HG03175 (cell line): Measurements from ENCODE around the gene MOCS3.
"Not testable (repeated sequence)": the region's sequence is repeated elsewhere in the genome, so short reads cannot be mapped to it uniquely, and the experiment has no call there.

Source experiments
- ATAC-seq: cut with Tn5 transposase; IDR thresholded peaks from one replicate; pipeline ENCODE4 v1.9.1; 2021; ENCODE audit warnings: mild to moderate bottlenecking, moderate library complexity; ENCODE audit not compliant: unreplicated experiment

Gene MOCS3

DNA sequence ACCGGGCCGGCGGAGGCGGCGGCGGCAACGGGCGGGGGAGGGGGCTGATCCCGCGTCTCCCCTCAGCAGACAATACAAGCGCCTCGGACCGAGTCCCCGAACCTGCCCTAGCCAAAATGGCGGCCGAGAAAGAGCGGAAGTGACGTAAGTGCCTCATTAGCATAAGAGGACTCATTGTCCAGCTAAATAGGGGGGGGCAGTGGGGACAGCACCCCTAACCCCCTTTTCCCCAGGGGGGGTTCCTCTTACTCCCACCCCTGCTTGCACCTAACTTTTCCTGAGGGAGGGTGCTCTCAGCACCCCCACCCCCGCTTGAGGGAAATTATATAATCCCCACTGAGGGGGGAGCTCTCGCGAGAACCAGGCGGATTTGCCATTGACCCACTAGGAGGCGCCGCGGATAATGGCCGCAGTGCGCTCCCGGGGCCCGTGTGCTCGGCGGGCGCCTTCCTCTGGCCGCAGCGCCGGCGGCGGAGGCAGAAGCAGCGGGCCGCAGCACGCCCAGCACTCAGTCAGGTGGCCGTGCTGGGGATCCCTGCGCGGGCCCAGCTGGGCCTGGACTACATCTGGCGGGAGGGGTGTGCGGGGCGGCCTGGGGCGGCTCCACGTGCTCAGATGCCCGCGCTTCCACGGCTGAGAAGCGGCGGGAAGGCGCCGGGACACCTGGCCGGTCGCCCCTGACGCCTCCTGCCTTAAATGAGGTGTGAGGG, 27.2 kb upstream of the MOCS3 start, which contains the start of gene ADNP:
ADNP (minus strand) TSS at position 132 of the 710 bp plus-strand sequence. CDS start 27,441 bp downstream, outside the sequence.
- ATAC-seq = peak; percentile 57

DNA sequence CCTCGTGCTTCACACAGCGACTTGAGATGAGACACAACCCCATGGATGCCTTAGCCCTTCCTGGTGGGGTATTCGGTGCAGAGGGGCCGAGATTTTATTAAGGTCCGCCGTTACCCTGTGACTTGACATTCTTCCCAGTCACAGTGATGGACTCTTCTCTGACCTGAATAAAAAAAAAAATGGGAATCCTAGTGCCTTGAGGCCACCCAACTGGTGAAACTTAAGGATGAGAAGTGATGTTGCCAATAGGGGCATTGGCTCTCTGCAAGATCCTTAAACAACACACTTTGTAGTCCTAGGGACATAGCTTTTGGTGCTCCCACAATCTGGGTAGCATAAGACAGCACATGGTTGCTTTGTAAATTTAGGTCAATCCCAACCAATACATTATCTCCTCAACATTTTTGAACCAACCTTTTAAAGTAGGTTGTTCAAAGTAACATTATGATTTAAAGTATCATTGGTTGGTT, 26.6 kb upstream of the MOCS3 start:
- no peak for ATAC-seq

DNA sequence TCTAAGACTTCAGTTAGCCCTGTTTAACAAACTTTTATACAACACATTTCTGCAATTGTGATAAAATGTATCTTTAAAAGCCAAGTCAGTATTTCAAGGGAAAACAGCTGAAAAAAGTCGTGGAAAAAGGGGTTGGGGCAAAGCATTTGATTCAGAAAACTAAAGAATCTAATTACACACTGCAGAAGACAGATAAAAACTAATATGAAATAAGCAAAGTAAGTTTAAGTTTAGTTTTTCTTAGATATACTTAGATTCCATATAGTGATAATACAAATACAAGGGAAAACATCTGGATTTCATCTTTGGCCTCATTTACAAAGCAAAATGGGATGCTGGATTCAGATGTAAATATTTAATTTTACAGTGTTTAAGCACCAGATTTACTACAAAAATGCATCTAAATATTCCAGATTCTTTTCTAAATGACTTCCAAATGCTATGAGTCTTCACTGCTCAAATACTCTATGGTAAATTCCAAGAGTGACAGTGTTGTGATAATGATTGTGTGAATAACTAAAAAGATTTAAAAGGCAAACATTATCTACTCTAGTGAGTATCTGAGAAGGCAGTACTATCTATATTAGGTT, 25.8 kb upstream of the MOCS3 start:
- ATAC-seq = no peak

DNA sequence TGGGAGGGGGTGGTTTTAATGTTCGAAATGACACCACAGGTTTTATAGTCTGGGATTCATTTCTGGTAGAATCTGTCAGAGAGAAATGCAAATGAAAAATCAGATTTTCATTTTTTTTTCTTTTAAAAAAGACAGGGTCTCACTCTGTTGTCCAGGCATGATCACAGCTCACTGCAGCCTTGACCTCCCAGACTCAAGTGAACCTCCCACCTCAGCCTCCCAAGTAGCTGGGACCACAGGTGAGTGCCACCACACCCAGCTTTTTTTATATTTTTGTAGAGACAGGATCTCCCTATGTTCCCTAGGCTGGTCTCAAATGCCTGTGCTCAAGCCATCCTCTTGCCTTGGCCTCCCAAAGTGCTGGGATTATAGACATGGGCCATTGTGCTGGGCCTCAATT, 25.0 kb upstream of the MOCS3 start:
- no peak for ATAC-seq

DNA sequence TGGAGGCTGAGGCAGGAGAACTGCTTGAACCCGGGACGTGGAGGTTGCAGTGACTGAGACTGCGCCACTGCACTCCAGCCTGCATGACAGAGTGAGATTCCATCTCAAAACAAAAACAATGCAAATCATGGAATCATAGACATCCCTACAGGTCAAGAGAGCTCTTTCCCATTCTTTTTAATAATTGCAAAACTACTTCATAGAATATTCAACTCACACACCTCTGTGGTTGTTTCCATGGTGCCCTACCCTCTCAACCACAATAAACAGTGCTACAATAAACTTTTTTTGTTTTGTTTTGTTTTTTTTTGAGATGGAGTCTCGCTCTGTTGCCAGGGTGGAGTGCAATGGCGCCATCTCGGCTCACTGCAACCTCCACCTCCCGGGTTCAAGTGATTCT, 15.5 kb upstream of the MOCS3 start:
- ATAC-seq = no peak

DNA sequence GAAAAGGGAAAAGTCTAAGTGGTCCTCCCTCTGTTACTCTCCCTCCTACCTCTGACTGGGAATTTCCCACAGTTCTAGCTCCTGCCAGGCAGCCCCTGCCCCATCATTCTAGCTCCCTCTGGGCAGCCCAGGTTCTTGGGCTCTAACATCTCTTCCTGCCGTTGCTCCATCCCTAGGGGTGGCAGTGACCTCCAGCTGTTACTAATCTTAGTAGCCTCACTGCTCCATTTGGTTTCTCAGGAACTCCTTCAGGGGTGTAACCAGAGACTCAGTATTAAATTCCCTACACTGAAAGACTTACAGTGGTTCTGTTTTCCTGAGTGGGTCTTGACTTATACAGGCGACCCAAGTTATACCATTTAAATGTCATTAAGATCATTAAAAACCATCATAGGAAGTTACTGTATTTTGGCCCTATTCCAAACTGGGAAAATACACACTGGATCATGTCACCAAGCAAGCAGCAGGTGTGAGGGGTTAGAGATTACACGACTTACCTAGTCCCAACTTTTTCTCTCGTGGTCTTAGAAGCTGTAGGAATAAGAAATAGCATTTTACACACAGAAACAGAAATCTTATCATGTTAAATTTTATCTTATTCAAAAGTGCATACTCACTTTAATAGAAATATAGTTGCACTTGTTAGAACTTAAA, 10.4 kb upstream of the MOCS3 start:
- ATAC-seq = no peak

DNA sequence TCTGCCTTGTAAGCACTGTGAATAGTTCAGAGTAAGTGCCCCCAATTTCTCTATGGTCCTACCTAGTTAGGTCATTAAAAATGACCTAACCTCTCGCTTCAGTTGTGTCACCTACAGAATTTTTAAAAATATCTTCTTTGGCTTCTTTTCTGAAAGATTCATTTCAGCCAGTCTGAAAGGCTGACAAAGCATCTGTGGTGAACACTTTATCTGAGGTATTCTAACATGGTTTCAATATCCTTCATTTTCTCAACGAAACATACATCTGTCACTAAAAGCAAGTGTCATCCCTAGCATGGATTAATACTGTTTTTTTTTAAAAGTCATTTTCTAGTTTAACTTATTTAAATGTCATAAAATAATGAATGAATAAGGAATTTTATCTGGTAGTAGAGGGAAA, 5.4 kb upstream of the MOCS3 start:
- ATAC-seq = no peak

DNA sequence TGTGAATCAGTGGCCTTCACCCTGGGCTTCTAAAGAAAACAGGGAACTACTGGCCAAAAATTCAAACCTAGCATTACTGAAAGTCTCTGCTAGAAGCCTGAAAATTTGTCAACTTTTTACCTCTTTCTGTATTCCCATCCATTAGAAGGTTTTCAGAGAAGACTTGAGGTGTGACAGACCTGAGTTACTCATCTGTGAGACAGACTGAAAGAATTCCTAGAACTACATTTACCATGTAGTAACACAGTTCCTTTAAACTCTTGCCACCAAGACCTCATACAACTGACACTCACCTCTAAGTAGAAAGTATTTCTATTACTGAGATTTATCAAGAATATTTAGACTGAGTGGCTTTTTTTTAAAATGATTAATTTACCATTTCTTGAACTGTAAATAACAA, 4.8 kb upstream of the MOCS3 start:
- no peak for ATAC-seq

DNA sequence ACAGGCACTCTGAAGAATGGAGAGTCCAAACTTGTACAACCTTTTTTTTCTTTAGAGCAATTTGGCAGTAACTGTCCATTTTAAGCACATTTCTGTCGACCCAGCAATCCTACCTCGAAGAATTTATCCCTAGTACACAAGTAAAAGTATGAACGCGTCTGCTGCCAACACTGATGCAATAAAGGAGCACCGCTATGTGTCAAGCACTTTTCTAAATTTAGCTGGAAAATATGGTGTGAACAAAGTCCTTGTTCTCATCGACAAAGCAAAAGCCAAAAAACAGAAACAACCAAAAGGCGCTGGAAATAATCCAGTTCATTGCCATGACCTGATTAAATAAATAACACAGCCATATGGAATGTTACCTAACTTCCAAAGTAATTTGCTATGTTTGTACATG, 1.3 kb upstream of the MOCS3 start:
- no peak for ATAC-seq

DNA sequence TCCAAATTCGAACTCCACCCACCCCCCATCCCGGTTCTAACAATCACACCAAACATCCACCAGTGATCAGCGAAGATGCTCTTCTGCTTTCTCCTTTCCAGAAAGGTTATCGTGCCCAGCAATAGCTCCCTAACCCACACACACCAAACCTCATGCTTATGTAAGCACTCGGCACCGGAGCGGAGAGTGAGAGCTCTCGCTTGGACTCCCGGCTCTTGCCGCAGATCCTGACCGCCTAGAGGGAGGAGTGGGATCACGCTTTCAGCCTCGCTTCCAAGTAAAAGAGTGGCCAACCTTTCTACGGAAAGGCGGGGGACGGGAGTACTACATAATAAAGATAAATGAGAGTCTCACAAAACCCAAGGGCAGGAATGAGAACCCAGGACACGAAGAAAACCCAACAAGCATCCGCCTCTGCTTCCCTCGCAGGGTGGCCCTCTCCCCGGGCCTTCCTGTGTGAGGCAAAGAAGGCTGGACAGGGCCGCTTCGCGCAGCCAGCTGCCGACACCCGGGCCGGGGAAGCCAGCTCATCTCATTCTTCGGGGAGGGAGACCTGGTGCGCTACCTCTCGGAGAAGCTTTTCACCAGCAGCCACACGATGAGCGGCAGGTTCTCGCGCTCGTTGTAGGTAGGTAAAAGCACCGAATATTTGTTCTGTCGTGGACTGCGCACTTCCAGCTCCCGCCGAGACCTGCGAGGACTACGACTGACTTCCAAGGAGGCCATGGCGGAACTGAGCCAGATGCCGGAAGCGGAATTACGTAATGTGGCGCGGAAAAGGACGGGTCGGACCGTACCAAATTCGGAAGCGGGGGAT, 612 bp upstream of the MOCS3 start, which contains the start of gene DPM1:
DPM1 (minus strand) TSS at position 735 of the 817 bp plus-strand sequence; CDS start at position 726, 9 bp downstream.
- ATAC-seq = peak; percentile 82

DNA sequence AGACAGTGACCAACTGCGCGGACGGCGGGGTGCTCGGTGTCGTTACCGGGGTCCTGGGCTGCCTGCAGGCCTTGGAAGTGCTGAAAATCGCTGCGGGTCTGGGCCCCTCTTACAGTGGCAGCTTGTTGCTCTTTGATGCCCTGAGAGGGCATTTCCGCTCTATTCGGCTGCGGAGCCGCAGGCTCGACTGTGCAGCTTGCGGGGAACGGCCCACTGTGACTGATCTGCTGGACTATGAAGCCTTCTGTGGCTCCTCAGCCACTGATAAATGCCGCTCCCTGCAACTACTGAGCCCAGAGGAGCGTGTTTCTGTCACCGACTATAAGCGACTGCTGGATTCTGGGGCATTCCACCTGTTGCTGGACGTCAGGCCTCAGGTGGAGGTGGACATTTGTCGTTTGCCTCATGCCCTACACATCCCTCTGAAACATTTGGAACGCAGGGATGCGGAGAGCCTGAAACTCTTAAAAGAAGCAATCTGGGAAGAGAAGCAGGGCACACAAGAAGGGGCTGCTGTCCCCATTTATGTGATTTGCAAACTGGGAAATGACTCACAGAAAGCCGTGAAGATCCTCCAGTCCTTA, 1.0 kb downstream of the MOCS3 start:
- ATAC-seq = no peak

DNA sequence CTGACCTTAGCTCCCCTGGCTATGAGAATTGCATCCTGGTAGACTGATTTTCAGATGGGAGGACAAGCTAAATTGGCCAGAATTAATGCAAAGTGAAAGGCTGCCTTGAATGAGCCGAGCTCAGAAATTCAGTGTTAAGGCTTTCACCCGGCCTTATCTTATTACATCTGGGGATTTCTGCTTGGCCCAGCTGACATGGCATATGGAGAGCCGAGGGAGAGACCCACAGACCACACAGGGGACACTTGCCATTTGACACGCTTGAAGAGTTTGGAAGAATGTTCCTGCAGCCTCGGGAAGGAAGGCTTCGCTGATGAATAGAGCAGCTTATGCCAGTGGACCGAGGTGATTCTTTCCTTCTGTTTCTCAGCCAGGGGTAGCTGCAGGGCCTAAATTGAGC, 9.0 kb downstream of the MOCS3 start:
- ATAC-seq = no peak

DNA sequence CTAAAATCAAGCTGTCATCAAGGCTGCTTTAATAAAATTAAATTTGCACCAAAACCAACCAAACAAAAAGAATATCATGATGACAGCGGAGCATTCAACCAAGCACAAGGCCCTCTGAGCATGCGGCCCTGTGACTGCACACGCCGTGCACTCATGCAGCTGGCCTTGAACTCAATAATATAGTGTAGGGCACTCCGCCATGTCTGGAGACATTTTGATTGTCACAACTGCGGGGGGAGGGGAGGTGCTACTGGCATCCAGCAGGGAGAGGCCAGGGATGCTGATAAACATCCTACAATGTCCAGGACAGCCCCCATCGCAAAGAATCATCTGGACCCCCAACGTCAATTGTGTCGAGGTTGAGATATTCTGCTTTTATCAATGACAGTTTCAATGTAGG, 9.7 kb downstream of the MOCS3 start:
- ATAC-seq = no peak

DNA sequence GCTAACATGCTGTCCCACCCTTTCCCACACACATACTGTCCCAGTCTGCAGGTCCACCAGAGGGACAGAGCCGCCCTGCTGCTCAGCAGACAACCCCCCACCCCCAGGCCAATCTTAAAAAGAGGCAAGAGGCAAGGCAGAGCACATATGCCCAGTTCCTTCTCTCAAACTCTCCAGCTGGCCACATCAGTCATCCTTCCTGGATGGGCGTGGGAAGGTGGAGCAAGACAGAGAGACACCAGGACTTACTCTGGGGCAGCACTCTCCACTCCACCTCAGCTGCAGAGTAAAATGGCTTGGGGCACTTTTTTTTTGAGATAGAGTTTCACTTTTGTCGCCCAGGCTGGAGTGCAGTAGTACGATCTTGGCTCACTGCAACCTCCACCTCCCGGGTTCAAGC, 10.8 kb downstream of the MOCS3 start:
- no peak for ATAC-seq

DNA sequence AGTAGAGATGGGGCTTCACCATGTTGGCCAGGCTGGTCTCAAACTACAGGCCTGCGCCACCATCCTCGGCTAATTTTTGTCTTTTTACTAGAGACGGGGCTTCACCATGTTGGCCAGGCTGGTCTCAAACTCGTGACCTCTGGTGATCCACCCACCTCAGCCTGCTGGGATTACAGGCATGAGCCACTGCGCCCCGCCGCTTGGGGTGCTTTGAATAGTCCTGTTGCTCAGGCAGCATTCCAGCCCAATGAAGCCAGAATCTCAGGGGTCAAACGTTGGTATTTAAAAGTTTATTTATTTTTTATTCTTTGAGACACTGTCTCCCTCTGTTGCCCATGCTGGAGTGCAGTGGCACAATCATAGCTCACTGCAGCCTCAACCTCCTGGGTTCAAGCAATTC, 11.3 kb downstream of the MOCS3 start:
- no peak for ATAC-seq

DNA sequence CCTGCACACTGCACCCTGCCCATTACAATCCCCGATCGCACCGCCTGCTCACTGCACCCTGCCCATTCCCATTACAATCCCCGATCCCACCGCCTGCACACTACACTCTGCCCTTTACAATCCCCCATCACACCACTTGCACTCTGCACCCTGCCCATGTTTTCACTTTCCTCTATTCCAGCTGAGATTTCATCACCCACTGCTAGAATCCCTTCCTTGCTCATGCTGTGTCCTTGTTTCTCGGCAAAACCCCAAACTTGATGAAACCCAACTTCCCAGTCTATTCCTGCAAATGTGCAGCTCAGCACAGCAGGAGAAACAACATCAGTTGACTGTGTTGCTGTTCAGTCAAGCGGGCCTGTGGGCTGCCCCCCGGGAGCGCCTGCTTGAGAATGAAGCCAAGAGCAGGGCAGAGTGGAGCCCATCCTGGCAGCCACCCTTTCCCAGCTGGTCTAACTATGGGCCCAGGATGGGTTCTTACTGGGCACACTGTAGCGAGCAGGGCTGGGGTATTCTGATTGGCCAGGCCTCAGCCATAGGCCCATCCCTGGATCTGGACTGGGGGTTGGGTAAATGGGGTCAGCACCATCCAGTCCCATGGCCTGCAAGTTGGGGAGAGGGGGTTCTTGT, 17.2 kb downstream of the MOCS3 start:
- ATAC-seq = no peak

DNA sequence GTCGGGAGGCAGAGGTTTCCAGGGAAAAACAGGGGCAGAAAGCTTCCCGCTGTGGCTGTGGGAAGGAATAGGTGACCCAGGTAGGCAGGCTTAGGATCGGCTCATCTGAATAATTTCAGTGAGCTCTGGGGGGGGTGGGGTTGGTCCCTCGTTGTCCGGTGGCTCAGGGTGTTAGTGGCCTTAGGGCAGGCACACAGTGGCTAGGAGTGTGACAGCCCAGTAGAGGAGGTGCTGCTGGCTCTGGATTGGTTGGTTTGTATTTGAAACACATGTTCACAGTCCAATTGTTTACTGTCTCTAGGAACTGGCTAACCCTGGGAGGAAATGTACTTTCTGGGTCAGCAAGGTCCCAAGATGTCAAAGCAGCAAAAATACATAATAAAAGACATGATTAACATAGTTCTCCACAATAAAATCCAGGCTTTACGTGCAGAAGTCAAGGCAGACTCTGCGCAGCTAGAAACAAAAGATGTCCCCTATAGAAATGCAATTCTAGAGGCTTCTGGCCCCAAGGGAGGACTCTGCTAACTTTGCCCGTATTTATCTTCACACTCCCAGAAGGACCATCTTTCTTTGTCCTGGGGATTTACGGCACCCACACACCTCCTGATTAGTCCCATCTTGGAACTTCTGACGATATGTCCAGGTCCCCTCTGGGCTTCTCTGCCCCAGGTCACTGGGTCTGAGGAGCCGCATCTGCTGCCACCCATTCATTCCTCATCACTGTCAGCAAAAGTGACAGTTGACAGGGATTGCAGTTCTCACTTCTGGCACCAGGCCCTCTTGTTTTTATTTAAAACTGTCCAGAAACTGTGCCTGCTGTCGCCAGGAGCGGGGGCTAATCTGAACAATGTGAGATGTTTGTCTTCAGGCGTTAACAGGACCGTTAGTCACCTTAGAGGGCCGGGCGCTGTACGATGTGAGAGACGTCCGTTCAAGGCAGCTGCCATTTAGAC, 18.7 kb downstream of the MOCS3 start:
- ATAC-seq = no peak

DNA sequence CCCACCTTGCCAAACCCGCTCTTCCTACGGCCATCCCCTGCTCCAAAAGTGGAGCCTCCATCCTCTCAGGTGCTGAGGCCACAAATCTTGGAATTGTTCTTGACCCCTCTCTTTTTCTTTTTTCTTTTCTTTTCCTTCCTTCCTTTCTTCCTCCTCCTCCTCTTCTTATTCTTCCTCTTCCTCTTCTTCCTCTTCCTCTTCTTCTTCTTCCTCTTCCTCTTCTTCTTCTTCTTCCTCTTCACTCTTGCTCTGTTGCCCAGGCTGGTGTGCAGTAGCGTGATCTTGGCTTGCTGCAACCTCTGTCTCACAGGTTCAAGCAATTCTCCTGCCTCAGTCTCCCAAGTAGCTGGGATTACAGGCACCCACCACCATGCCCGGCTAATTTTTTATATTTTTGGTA, 19.9 kb downstream of the MOCS3 start:
- ATAC-seq = not testable (repeated sequence)

DNA sequence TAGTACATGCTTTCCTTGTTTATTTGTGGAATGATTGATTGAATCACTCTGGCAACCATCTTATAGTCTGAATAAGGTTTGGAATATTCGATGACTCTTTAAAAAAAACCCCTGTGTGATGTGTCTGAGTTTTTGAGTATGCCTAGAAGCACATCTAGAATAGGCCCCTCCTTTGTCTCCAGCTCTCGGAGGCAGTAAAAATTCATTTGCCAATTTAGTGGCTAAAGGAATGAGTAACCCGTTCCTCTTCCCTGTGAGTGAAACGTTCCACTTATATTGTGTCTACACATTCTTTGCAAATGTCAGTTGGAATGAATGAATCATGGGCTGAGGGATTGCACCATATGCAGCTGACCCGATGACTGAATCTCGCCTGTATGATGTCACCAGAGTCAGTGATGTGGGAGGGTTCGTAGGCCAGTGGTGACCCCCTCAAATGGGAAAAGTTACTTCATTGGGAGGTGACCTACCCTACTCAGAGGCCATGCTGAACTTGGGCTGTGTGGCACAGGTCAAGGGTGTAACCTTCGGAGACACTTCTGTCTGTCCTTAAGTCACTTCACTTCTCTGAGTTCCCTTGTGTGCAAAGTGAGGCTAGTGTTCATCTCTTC, 21.6 kb downstream of the MOCS3 start:
- no peak for ATAC-seq
